GM18519 (cell line): ENCODE measurements around the gene ZBTB22.
"Not testable (repeated sequence)": the region's sequence is repeated elsewhere in the genome, so short reads cannot be mapped to it uniquely, and the experiment has no call there.

Experiments
- ATAC-seq: cut with Tn5 transposase; IDR thresholded peaks from one replicate; pipeline ENCODE4 v1.9.1; 2021; ENCODE audit warnings: mild to moderate bottlenecking, moderate library complexity; ENCODE audit not compliant: unreplicated experiment, low FRiP score

ZBTB22 gene

GRCh38 chr6:33304216-33304615 lies 13.3 kb downstream of the ZBTB22 start:
- no peak for ATAC-seq

DNA sequence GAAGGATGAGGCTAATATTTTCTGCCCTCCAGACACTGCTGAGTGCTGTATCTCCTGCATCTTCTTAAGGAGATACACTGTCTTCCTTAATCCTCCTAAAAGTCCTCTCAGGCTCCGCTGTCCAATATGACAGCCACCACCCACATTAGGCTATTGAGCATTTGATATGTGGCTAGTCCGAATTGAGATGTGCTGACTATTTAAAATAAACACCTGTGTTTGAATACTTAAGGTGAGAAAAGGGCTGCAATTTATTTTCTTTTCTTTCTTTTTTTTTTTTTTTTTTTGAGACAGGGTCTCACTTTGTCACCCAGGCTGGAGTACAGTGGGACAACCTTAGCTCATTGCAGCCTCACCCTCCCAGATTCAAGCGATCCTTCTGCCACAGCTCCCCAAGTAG lies 15.7 kb downstream of the ZBTB22 start:
- no peak for ATAC-seq

DNA sequence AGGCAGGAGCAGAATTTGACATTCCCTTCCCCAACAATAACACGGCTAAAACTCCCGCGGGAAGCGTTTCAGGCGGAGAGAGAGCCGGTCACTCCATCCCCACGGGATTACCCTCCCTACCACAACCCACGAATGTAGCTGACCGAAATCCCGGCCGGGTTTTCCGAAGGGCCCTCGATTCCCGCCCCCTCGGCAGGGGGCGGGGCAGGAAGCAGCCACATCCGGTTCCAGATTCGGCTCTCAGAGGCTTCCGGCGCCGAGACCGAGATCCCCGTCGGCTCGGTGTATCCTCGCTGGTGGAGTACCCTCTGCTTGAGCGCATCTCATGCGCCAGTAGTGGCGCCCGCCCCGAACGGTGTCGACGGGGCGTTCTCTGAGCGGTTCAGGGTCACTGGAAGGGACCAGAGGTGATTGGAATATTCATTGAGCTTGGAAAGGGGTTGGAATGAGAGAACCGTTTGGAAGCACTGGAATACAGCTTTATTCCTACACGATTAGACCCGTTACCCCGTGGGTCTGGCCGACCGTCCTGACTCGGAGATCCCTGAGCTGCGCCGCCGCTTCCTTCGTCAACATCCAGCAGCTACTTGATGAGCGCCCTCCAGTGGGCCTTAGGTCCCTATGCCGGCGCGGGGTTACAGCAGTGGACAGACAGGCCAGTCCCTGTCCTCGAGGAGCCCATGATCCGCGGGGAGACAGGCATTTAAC lies 18.2 kb downstream of the ZBTB22 start:
- ATAC-seq = peak; percentile 50

- ATAC-seq = peak; percentile 8
Observed at GRCh38 chr6:33298773-33299236, 18.7 kb downstream of the ZBTB22 start, which contains the start of gene RGL2. Gene RGL2 (minus strand): TSS chr6:33298942. CDS start chr6:33298610, 332 bp downstream.

DNA sequence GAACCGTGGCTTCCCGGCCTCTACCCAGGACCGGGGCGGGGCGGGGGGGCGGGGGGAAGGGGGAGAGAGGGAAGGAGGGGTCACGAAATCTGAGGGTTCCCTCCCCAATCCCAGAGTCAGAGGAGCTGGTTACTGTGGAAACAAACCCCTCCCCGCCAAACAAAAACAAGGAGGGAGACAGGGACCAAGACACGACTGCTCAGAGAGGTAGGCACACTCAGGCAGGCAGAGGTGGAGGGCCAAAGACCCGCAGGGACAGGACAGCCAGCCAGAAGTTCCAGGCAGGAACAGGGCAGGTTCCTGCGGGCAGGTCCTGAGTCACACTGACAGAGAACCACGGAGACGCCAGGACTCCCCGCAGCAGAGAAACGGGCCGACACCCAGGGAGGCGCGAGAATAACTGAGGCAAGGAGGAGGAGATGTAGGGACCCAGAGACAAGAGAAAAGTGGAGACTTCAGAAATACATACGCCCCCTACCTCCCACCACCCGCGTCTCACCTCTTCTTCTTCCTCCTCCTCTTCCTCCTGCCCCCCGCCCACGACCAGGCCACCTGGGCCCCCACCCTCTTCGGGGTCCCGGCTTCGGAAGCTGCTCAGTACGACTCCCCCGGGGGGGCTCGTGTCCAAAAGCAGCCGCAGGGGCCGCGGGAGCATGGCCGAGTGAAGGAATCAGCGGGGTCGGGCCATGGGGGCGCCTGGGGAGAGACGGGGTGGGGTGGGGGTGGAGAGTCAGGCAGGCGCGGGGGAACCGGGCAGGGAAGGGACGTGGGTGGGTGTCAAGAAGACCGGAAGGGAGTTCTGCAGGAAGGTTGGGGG lies 19.4 kb downstream of the ZBTB22 start:
- no peak for ATAC-seq

DNA sequence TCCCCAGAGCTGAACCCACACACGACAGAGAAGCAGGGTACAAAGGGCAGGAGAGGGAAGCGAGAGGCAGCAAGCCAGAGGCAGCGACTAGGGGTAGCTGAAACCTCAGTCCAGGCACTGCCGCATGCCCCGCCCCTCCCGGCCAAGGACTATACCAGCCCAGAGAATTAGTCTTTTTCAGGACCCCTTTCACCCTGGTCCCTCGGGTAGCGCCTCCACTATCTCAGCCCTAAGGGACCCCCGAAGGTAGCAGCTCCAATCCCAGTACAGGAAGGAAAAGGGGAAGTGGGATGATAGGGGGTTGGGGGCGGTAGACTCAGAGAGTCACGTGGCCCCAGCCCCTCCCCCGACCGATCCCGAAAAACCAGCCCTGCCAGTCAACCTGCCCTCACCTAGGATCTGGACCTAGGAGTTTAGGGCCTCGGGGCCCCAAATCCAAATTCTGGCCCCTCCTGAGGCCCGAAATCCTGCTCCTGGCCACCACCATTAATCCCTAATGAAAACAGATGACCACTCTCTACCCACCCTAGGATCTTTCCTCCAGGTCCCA lies 20.1 kb downstream of the ZBTB22 start:
- no peak for ATAC-seq

DNA sequence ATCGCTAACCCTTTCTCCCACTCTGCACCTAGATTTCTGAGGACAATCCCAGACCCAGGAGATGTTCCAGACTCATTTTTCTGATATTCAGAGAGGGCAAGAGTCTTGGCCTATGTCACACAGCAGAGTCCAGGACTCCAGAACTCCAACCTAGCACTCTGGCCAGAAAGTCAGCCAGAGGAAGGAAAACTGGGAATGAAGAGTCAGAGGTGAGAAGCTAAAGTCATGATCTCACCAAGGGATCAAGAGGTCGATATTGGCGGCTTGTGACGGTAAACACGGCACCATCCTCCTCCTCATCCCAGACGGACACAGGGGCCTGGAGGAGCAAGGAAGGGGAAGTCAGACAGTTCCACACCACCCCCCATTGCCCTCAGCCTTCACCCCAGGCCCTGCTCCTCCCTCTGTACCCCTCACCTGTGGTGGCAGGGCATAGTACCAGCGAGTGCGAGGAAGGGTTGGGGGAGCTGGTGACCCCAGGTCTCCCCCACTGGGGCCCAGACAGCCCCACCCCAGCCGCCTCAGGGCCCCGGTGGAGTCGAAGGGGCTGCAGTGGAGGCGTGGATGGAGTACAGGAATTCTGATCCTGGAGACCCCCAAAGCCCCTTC lies 20.6 kb downstream of the ZBTB22 start:
- no peak for ATAC-seq

DNA sequence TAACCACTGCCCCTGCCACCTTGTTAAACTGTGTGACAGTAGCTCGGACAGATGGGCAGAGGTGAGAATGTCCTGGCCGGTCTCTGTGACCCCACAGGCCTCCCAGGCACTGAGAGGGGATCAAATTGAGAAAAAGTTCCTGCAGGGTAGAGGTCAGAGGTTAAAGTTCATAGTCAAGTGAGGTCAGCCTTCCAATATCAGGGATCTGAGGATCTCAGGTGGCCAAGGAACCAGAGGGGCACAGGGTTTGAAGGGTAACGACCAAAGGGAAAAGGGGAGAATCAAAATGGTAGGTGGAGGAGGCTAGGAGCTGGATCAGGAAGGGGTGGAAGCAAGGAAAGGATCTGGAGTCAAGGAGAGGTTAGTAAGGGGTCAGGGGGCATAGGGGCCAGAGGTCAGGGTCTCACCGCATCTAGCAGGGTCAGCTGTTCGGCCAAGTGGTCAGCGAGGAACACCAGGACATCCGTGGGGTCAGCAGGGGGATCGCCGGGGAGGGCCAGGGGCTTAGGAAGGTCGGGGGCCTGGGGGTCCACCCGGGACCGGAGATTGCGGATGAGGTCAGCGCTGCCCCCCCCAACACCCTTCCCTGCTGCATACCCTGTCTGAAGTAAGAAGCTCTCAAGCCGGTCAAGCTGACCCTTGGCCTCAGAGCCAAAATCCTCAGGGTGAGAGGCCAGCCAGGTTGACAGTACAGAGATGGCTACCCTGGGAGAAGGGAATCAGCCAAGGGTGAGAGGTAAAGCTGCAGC lies 21.7 kb downstream of the ZBTB22 start:
- ATAC-seq = no peak

GRCh38 chr6:33294086-33294823 lies 23.3 kb downstream of the ZBTB22 start:
- ATAC-seq = no peak

DNA sequence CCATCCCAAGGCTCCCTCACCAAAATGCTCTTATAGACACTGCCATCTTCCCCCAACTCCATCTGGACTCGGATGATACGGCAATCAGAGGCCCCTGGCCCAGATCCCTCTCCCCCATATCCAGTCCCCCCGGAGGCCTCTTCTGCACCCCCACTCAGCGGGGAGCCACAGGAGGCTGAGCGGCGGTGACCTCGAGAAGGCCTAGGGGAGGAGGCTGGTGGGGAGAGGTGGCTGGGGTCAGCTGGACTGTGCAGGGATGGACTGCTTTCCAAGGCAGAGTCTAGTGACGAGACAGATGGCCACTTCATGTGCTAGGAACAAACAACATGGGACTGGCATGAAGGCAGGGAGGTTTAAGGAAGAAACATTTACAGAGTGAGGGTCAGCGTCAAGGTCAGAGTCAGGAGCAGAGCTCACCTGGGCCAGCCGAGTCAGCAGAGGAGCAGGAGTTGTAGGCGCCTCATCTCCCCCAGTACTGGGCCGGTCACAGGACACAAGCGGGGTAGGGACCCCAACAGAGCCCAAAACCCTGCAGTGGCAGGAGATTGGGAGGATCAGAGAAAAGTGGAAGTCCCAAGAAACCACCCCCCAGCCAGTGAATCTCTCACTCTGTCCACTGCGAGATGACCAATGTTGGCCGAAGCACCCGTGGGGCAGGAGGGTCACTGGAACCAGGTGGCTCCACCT lies 24.4 kb downstream of the ZBTB22 start:
- no peak for ATAC-seq

GRCh38 chr6:33290459-33290858 lies 27.1 kb downstream of the ZBTB22 start:
- ATAC-seq = no peak

DNA sequence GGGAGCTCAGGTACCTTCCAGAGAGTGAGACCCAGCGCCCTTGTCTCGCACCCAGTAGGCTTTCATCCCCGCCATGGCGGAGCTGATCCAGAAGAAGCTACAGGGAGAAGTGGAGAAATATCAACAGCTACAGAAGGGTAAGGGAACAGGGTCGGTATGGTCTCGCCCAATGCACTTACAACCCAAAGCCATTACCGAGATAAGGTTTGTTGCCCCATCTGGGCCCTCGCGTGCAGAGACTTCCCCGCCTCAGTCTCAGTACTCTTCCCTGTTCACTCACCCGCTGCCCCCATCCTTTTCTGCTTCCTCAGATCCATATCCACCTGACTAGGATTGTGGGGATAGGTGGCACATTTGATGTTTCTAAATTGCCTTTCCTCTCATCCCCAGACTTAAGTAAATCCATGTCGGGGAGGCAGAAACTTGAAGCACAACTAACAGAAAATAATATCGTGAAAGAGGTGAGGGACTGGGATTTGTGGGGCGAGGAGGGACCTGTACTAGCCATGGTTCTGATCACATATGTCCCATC lies 27.7 kb downstream of the ZBTB22 start:
- ATAC-seq = no peak

DNA sequence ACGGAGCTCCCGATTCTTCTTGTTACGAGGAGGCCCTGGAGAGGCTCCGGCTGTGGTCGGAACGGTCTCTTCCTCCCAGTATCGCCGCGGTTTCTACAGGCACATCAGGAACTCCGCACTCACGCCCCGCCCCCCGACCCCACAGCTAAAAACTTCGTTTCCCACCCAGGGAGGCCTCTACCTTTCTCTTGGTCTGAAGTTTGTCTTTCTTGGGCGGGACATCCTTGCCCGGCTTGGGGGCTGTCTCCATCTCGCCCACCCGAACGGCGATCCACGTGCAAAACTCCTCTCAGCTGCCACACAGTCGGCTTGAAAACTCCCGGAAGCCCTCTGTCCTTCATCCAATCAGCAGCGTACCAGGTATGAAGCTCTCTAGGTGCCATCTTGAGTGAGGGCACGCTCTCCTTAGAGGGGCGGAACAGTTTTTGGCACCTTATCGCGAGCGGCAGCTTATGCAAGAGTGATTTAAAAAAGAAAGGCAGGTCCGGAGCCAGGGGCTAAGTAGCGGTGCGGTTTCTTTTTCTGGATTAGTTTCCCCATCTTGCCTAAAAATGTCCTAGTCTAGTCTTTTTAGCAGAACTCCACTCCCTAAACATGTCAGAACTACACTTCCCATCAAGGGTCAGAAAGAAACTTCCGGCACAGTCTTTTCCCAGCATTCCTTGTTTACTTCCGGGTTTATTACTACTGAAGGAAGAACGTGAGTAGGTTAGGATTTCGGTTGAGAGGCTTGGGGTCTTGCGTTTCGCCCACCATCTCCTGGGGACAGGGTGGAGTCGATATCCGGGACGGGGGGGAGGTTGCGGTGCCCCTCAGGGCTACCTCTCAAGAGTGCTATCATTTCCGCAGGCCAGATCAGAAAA lies 28.4 kb downstream of the ZBTB22 start, which contains the start of the genes PFDN6 and WDR46:
Gene PFDN6, plus strand, starts transcription at position 681 of the 863 bp plus-strand sequence. CDS start 256 bp downstream, outside the sequence.
Gene WDR46, minus strand, starts transcription at position 319 of the 863 bp plus-strand sequence. Its CDS starts 69 bp downstream, at position 250.
- ATAC-seq = peak; percentile 64

DNA sequence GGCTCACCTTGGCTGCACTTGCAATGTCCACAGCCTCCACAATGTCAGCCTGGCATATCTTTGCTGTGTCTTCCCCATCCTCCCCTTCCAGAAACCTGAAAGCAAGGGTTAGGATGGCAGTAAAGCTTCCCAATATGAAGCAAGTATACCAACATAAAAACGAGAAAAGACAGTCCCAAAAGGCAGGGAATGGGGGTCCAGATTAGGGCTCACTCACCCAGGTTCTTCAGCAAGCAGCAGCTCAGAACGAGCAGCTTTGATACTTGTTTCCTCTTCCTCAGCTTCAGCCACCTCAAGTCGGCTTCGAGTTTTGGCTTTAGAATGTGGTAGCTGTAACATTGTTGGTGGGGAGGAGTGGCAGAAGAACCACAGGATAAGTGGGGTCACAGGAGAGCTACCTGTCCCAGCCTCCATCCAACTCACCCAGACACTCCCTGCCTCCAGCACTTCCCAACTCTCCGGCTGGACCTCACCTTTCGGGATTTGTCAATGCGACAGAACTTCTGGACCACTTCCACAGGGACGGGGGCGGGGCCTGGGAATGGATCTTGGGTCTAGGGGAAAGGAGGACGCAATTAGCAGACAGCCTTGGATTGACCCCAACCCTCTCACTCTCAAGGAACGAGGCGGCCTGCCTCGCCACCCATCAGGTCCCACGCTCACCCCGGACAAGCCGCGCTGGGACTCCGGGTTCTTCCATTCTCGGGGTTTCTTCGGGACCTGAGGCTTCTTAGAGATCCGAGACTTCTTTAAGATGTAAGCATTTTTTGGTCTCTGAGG lies 29.2 kb downstream of the ZBTB22 start:
- ATAC-seq = no peak

GRCh38 chr6:33286946-33287914 lies 30.3 kb downstream of the ZBTB22 start:
- ATAC-seq = no peak

- not testable (repeated sequence) for ATAC-seq
Observed at GRCh38 chr6:33285214-33285613, 32.3 kb downstream of the ZBTB22 start.
